Ecto neural progenitor cell (in vitro differentiated cells): ENCODE results near the gene HS1BP3.

Experiments
- DNase-seq: peaks from one replicate; pipeline ENCODE4 v3.0.0-alpha.2; 2018; ENCODE audit warnings: low spot score

The HS1BP3 gene

GRCh38 chr2:20599861-20600461, 50.9 kb downstream of the HS1BP3 start:
- DNase-seq = peak; percentile 78

GRCh38 chr2:20599001-20599600, 51.8 kb downstream of the HS1BP3 start:
- no peak for DNase-seq

GRCh38 chr2:20597860-20598183, 53.1 kb downstream of the HS1BP3 start:
- DNase-seq = no peak

- no peak for DNase-seq
Measured at GRCh38 chr2:20596973-20597859, 53.7 kb downstream of the HS1BP3 start.

GRCh38 chr2:20596193-20596972, 54.5 kb downstream of the HS1BP3 start:
- no peak for DNase-seq

- no peak for DNase-seq
Measured at GRCh38 chr2:20595439-20596192, 55.3 kb downstream of the HS1BP3 start.

GRCh38 chr2:20594957-20595356, 55.9 kb downstream of the HS1BP3 start:
- DNase-seq = no peak

GRCh38 chr2:20594048-20594750, 56.7 kb downstream of the HS1BP3 start:
- no peak for DNase-seq

- DNase-seq = no peak
Measured at GRCh38 chr2:20593072-20594034, 57.5 kb downstream of the HS1BP3 start.

GRCh38 chr2:20592106-20593071, 58.5 kb downstream of the HS1BP3 start:
- no peak for DNase-seq

GRCh38 chr2:20590704-20591515, 60.0 kb downstream of the HS1BP3 start:
- DNase-seq = no peak

- no peak for DNase-seq
Measured at GRCh38 chr2:20589975-20590703, 60.8 kb downstream of the HS1BP3 start.

GRCh38 chr2:20588918-20589871, 61.7 kb downstream of the HS1BP3 start:
- DNase-seq = no peak

- no peak for DNase-seq
Measured at GRCh38 chr2:20585710-20586594, 64.9 kb downstream of the HS1BP3 start.

GRCh38 chr2:20585359-20585709, 65.6 kb downstream of the HS1BP3 start:
- DNase-seq = no peak
